ENCODE measurements around the gene ZNF594. TPM values are rescaled to one million over a fixed set of nuclear protein-coding genes. Genes with fewer than 3 reads are reported as not detected.
"Not testable (repeated sequence)": the region's sequence is repeated elsewhere in the genome, so short reads cannot be mapped to it uniquely, and the experiment has no call there.

The ZNF594 gene
- total and polyA plus RNA-seq, 10 of the 15 experiments (the other 5 are each of a cell fraction or from before 2014, with no cell fraction given) = 0.98 to 14.3 (median 11.1) TPM

- H4K20me1 ChIP-seq (ENCODE audit: control insufficient read depth, insufficient read depth); H3K4me1 ChIP-seq (ENCODE audit: control insufficient read depth, insufficient read depth, low read length); BruUV-seq (replicated peaks); SMC1A ChIA-PET (ENCODE audit: uncharacterized antibody, unreplicated experiment); H3K27me3 ChIP-seq (replicated peaks in 1 of 2; ENCODE audit: control insufficient read depth in 2 of 2, insufficient read depth in 2 of 2, low read length in 1 of 2); H3K4me3 ChIP-seq; DNase-seq (ENCODE audit: low read depth, low spot score); H3K4me2 ChIP-seq (ENCODE audit: control insufficient read depth, insufficient read depth); CTCF ChIA-PET; POLR2A ChIA-PET; ATAC-seq; H3K36me3 ChIP-seq (ENCODE audit: control insufficient read depth in 2 of 2, insufficient read depth in 2 of 2, low read length in 1 of 2); intact Hi-C loops (cut with micrococcal nuclease; ENCODE audit: unreplicated experiment); FAIRE-seq; H3K9me3 ChIP-seq (replicated peaks; ENCODE audit: control insufficient read depth, insufficient read depth, low read length); H3K9ac ChIP-seq (ENCODE audit: control insufficient read depth, insufficient read depth, low read length); RAD21 ChIA-PET (ENCODE audit: unreplicated experiment); H3K79me2 ChIP-seq (ENCODE audit: control insufficient read depth, insufficient read depth, low read length); in situ Hi-C loops (cut with MboI); H3K27ac ChIP-seq (ENCODE audit: control insufficient read depth, insufficient read depth); H2AFZ ChIP-seq (ENCODE audit: control insufficient read depth, low read depth, low read length): not testable (repeated sequence)
- 29% methylated on average over 5 of the region's 7 CpGs for WGBS (ENCODE audit: insufficient coverage, insufficient replicate concordance, low lambda C conversion rate, missing lambda C conversion rate)
Observed at GRCh38 chr17:5165791-5166564, 25.7 kb downstream of the ZNF594 start.

DNA sequence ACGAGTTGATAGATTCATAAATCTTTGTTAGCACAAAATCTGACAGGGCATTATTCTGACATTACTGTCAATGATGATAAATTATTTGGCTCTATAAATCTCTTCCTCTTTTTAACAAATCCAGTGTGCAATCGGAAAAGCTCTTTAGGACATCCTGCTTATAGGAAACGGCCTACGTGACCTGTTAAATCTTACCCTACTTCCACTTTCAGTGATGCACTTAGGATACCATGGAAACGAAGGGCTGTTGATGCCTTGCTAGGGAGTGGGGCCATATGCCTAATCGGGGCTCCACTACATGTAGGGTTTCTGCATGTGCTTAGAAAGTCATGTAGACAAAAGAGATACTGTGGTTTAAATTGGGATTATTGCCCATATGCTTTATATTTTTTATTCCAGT lies 27.2 kb downstream of the ZNF594 start:
- Histone ChIP-seq H3K27me3 (replicated peaks in 1 of 2; ENCODE audit: control insufficient read depth in 2 of 2, insufficient read depth in 2 of 2, low read length in 1 of 2) (no peaks in the 10 kb centered on the region), H3K4me1 (ENCODE audit: control insufficient read depth, insufficient read depth, low read length) (peaks cover 4% of the 10 kb centered on the region), H4K20me1 (ENCODE audit: control insufficient read depth, insufficient read depth) (no peaks in the 10 kb centered on the region), H3K79me2 (ENCODE audit: control insufficient read depth, insufficient read depth, low read length) (no peaks in the 10 kb centered on the region), H3K4me2 (ENCODE audit: control insufficient read depth, insufficient read depth) (no peak overlapping the region), H3K4me3 (no peak overlapping the region), H3K9me3 (replicated peaks; ENCODE audit: control insufficient read depth, insufficient read depth, low read length) (no peaks in the 10 kb centered on the region; the same call in 1 of the 3 replicates), H3K27ac (ENCODE audit: control insufficient read depth, insufficient read depth) (no peak overlapping the region), H3K9ac (ENCODE audit: control insufficient read depth, insufficient read depth, low read length) (no peak overlapping the region), H2AFZ (ENCODE audit: control insufficient read depth, low read depth, low read length) (no peak overlapping the region), H3K36me3 (ENCODE audit: control insufficient read depth in 2 of 2, insufficient read depth in 2 of 2, low read length in 1 of 2) (no peaks in the 10 kb centered on the region)
- WGBS (ENCODE audit: insufficient coverage, insufficient replicate concordance, low lambda C conversion rate, missing lambda C conversion rate) = 57% methylated on average over 6 of the region's 6 CpGs
- FAIRE-seq (no peak), DNase-seq (ENCODE audit: low read depth, low spot score) (no peak), ATAC-seq (no peak)
- in situ Hi-C loops (cut with MboI) (no loop called here), intact Hi-C loops (cut with micrococcal nuclease; ENCODE audit: unreplicated experiment) (no loop called here)
- RAD21 ChIA-PET (ENCODE audit: unreplicated experiment) = no interaction called here
- CTCF ChIA-PET = no interaction called here
- POLR2A ChIA-PET = no interaction called here
- SMC1A ChIA-PET (ENCODE audit: uncharacterized antibody, unreplicated experiment) = no interaction called here
- TF ChIP-seq ZNF217 (IDR thresholded peaks at IDR 0.05) (no peak), ESRRA (IDR thresholded peaks at IDR 0.05; ENCODE audit: low read length) (no peak), EGR1 (IDR thresholded peaks at IDR 0.05; ENCODE audit: borderline replicate concordance in 1 of 2, low read depth in 2 of 2, low read length in 2 of 2) (no peak), RAD21 (IDR thresholded peaks at IDR 0.05; ENCODE audit: insufficient read depth, low read depth, low read length) (no peak), SMAD5 (IDR thresholded peaks at IDR 0.05; ENCODE audit: low read depth) (no peak), PRDM15 (CRISPR knock-in tag; IDR thresholded peaks at IDR 0.05) (no peak), NBN (IDR thresholded peaks at IDR 0.05) (no peak), SIX5 (IDR thresholded peaks at IDR 0.05; ENCODE audit: low read depth, low read length, severe bottlenecking) (no peak), RAD51 (IDR thresholded peaks at IDR 0.05) (no peak), CEBPB (IDR thresholded peaks at IDR 0.05; ENCODE audit: borderline replicate concordance in 1 of 2, low read depth in 2 of 2, low read length in 2 of 2) (no peak), TARDBP (IDR thresholded peaks at IDR 0.05; ENCODE audit: borderline replicate concordance) (no peak), KAT2A (conservative IDR thresholded peaks at IDR 0.05; ENCODE audit: control insufficient read depth, low read depth, low read length) (no peak), NRF1 (conservative IDR thresholded peaks at IDR 0.05; ENCODE audit: low read depth, low read length) (no peak), RUNX3 (IDR thresholded peaks at IDR 0.05; ENCODE audit: low read length) (no peak), RCOR1 (conservative IDR thresholded peaks at IDR 0.05; ENCODE audit: low read depth, low read length) (no peak)
- no TSS peak for BruUV-seq (replicated peaks)

Data from GM12878 (cell line).